HUES6 (cell line): ENCODE data around the gene TEKT5.

Source experiments
- H3K27ac ChIP-seq: 2 replicates; pipeline ENCODE4 v1.7.0; 2013; ENCODE audit warnings: low read depth, mild to moderate bottlenecking, low read length, inconsistent platforms
- H3K27me3 ChIP-seq: 2 replicates; pipeline ENCODE4 v1.6.1; 2013; ENCODE audit warnings: low read length; ENCODE audit not compliant: control insufficient read depth, insufficient read depth
- H3K36me3 ChIP-seq: 2 replicates; pipeline ENCODE4 v1.6.1; 2013; ENCODE audit warnings: low read length; ENCODE audit not compliant: control insufficient read depth, insufficient read depth
- H3K4me1 ChIP-seq: 2 replicates; pipeline ENCODE4 v1.6.1; 2013; ENCODE audit warnings: low read length; ENCODE audit not compliant: control insufficient read depth, insufficient read depth
- H3K4me3 ChIP-seq: 2 replicates; pipeline ENCODE4 v1.5.1; 2013; ENCODE audit warnings: low read depth, low read length
- H3K9ac ChIP-seq: one replicate; pipeline ENCODE4 v1.6.1; 2013; ENCODE audit warnings: mild to moderate bottlenecking, low read length
- H3K9me3 ChIP-seq: 2 replicates; pipeline ENCODE4 v1.6.1; 2013; ENCODE audit warnings: low read depth, low read length; ENCODE audit not compliant: control insufficient read depth, insufficient read depth

Gene TEKT5

GRCh38 chr16:10729104-10730048 lies 34.6 kb upstream of the TEKT5 start:
- H3K9ac ChIP-seq, result no peak overlapping the region
- H3K9me3 ChIP-seq, result peaks cover 2% of the 10 kb centered on the region; the same call in 1 of the 2 replicates
- H3K27me3 ChIP-seq, result no peaks in the 10 kb centered on the region
- no peak overlapping the region for H3K4me3 ChIP-seq
- H3K4me1 ChIP-seq, result peaks cover 5% of the 10 kb centered on the region; the same call in 1 of the 2 replicates
- H3K27ac ChIP-seq, result no peak overlapping the region
- H3K36me3 ChIP-seq, result no peaks in the 10 kb centered on the region

GRCh38 chr16:10728003-10728887 lies 33.5 kb upstream of the TEKT5 start:
- Histone ChIP-seq H3K27ac (no peak overlapping the region), H3K4me1 (peaks cover 5% of the 10 kb centered on the region; the same call in 1 of the 2 replicates), H3K4me3 (no peak overlapping the region), H3K9me3 (peaks cover 2% of the 10 kb centered on the region; the same call in 1 of the 2 replicates), H3K9ac (no peak overlapping the region), H3K27me3 (no peaks in the 10 kb centered on the region), H3K36me3 (no peaks in the 10 kb centered on the region)

- Histone ChIP-seq H3K27me3 (peaks cover 15% of the 10 kb centered on the region; the same call in 1 of the 2 replicates), H3K9me3 (peaks cover 5% of the 10 kb centered on the region; the same call in 1 of the 2 replicates), H3K36me3 (no peaks in the 10 kb centered on the region), H3K4me3 (no peak overlapping the region), H3K4me1 (no peaks in the 10 kb centered on the region), H3K9ac (no peak overlapping the region), H3K27ac (no peak overlapping the region)
Measured at GRCh38 chr16:10708969-10709368, 14.2 kb upstream of the TEKT5 start.

GRCh38 chr16:10699756-10700155 lies 5.0 kb upstream of the TEKT5 start:
- H3K9me3 ChIP-seq, result peaks cover 10% of the 10 kb centered on the region
- H3K27ac ChIP-seq, result no peak overlapping the region
- H3K36me3 ChIP-seq, result no peaks in the 10 kb centered on the region
- no peaks in the 10 kb centered on the region for H3K4me1 ChIP-seq
- no peaks in the 10 kb centered on the region for H3K27me3 ChIP-seq
- no peak overlapping the region for H3K9ac ChIP-seq
- no peak overlapping the region for H3K4me3 ChIP-seq

GRCh38 chr16:10694306-10694705 lies 424 bp downstream of the TEKT5 start:
- H3K4me3 ChIP-seq, result no peak overlapping the region
- no peak overlapping the region for H3K9ac ChIP-seq
- no peak overlapping the region for H3K27ac ChIP-seq
- no peaks in the 10 kb centered on the region for H3K4me1 ChIP-seq
- H3K36me3 ChIP-seq, result no peaks in the 10 kb centered on the region
- H3K9me3 ChIP-seq, result no peaks in the 10 kb centered on the region
- H3K27me3 ChIP-seq, result no peaks in the 10 kb centered on the region

GRCh38 chr16:10693889-10694288 lies 841 bp downstream of the TEKT5 start:
- H3K27ac ChIP-seq, result no peak overlapping the region
- no peaks in the 10 kb centered on the region for H3K4me1 ChIP-seq
- H3K4me3 ChIP-seq, result no peak overlapping the region
- no peak overlapping the region for H3K9ac ChIP-seq
- H3K27me3 ChIP-seq, result no peaks in the 10 kb centered on the region
- no peaks in the 10 kb centered on the region for H3K36me3 ChIP-seq
- no peaks in the 10 kb centered on the region for H3K9me3 ChIP-seq

- Histone ChIP-seq H3K4me1 (no peaks in the 10 kb centered on the region), H3K4me3 (no peak overlapping the region), H3K27me3 (no peaks in the 10 kb centered on the region), H3K9me3 (no peaks in the 10 kb centered on the region), H3K36me3 (no peaks in the 10 kb centered on the region), H3K27ac (no peak overlapping the region), H3K9ac (no peak overlapping the region)
Measured at GRCh38 chr16:10692470-10692869, 2.3 kb downstream of the TEKT5 start.

GRCh38 chr16:10688726-10689125 lies 6.0 kb downstream of the TEKT5 start:
- Histone ChIP-seq H3K36me3 (no peaks in the 10 kb centered on the region), H3K27me3 (no peaks in the 10 kb centered on the region), H3K4me3 (no peak overlapping the region), H3K9ac (no peak overlapping the region), H3K9me3 (no peaks in the 10 kb centered on the region), H3K4me1 (no peaks in the 10 kb centered on the region), H3K27ac (no peak overlapping the region)

- Histone ChIP-seq H3K36me3 (no peaks in the 10 kb centered on the region), H3K9me3 (no peaks in the 10 kb centered on the region), H3K4me3 (no peak overlapping the region), H3K9ac (no peak overlapping the region), H3K27ac (no peak overlapping the region), H3K4me1 (no peaks in the 10 kb centered on the region), H3K27me3 (no peaks in the 10 kb centered on the region)
Measured at GRCh38 chr16:10688291-10688690, 6.4 kb downstream of the TEKT5 start.

- Histone ChIP-seq H3K36me3 (no peaks in the 10 kb centered on the region), H3K4me3 (no peak overlapping the region), H3K27me3 (no peaks in the 10 kb centered on the region), H3K4me1 (no peaks in the 10 kb centered on the region), H3K27ac (no peak overlapping the region), H3K9me3 (no peaks in the 10 kb centered on the region), H3K9ac (no peak overlapping the region)
Measured at GRCh38 chr16:10685709-10686108, 9.0 kb downstream of the TEKT5 start.
